Neuron (in vitro differentiated cells): ENCODE data around the gene SLC38A9.

Source experiments
- H2AFZ ChIP-seq: one replicate; pipeline ENCODE4 v1.6.1; 2013; ENCODE audit warnings: low read depth, mild to moderate bottlenecking, inconsistent platforms, low read length, moderate library complexity
- H3K27me3 ChIP-seq: one replicate; pipeline ENCODE4 v1.6.1; 2013; ENCODE audit warnings: low read length; ENCODE audit not compliant: insufficient read depth
- H3K36me3 ChIP-seq: one replicate; pipeline ENCODE4 v1.6.1; 2013; ENCODE audit warnings: low read length; ENCODE audit not compliant: insufficient read depth
- H3K4me1 ChIP-seq: one replicate; pipeline ENCODE4 v1.6.1; 2013; ENCODE audit warnings: low read length; ENCODE audit not compliant: insufficient read depth
- H3K4me3 ChIP-seq: 2 replicates; pipeline ENCODE4 v1.5.1; 2013; ENCODE audit warnings: mild to moderate bottlenecking, low read length, moderate library complexity
- H3K9me3 ChIP-seq: one replicate; pipeline ENCODE4 v1.6.1; 2013; ENCODE audit warnings: low read length

The SLC38A9 gene

GRCh38 chr5:55594671-55595070, 117.5 kb downstream of the SLC38A9 start:
- Histone ChIP-seq H3K36me3 (no peaks in the 10 kb centered on the region), H2AFZ (no peak overlapping the region), H3K9me3 (no peaks in the 10 kb centered on the region), H3K4me1 (no peaks in the 10 kb centered on the region), H3K27me3 (no peaks in the 10 kb centered on the region), H3K4me3 (no peak overlapping the region)

- Histone ChIP-seq H2AFZ (no peak overlapping the region), H3K36me3 (no peaks in the 10 kb centered on the region), H3K27me3 (no peaks in the 10 kb centered on the region), H3K4me3 (no peak overlapping the region), H3K4me1 (no peaks in the 10 kb centered on the region), H3K9me3 (no peaks in the 10 kb centered on the region)
Measured at GRCh38 chr5:55593115-55593472, 119.0 kb downstream of the SLC38A9 start.

- Histone ChIP-seq H3K27me3 (no peaks in the 10 kb centered on the region), H3K4me3 (no peak overlapping the region), H3K36me3 (no peaks in the 10 kb centered on the region), H3K4me1 (no peaks in the 10 kb centered on the region), H2AFZ (no peak overlapping the region), H3K9me3 (no peaks in the 10 kb centered on the region)
Measured at GRCh38 chr5:55592388-55593114, 119.6 kb downstream of the SLC38A9 start.

- no peaks in the 10 kb centered on the region for H3K4me1 ChIP-seq
- H2AFZ ChIP-seq, result no peak overlapping the region
- H3K4me3 ChIP-seq, result no peak overlapping the region
- H3K9me3 ChIP-seq, result no peaks in the 10 kb centered on the region
- H3K27me3 ChIP-seq, result no peaks in the 10 kb centered on the region
- H3K36me3 ChIP-seq, result no peaks in the 10 kb centered on the region
Measured at GRCh38 chr5:55591686-55592085, 120.4 kb downstream of the SLC38A9 start.

DNA sequence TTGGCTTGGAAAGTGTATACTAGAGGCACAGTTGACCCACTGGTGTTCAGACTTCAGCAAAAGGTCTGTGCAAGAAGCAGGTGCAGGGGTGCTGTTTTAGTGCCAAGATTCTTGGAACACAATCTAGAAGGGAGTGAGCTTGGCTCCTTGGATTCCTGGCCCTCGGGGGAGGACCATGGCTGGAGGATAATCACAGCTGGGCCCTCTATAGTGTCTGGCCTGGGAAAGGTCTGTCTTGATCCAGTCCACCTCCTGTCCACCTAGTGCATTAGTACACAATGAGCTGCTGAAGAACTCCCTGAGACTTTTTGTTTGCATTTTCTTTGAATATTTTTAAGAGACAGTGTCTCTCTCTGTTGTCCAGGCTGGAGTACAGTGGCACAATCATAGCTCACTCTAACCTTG, 126.9 kb downstream of the SLC38A9 start:
- no peaks in the 10 kb centered on the region for H3K4me1 ChIP-seq
- H3K36me3 ChIP-seq, result no peaks in the 10 kb centered on the region
- no peak overlapping the region for H2AFZ ChIP-seq
- H3K4me3 ChIP-seq, result no peak overlapping the region
- H3K9me3 ChIP-seq, result no peaks in the 10 kb centered on the region
- H3K27me3 ChIP-seq, result no peaks in the 10 kb centered on the region

- Histone ChIP-seq H3K36me3 (no peaks in the 10 kb centered on the region), H2AFZ (no peak overlapping the region), H3K4me3 (no peak overlapping the region), H3K27me3 (no peaks in the 10 kb centered on the region), H3K4me1 (no peaks in the 10 kb centered on the region), H3K9me3 (no peaks in the 10 kb centered on the region)
Measured at GRCh38 chr5:55584398-55585205, 127.5 kb downstream of the SLC38A9 start.

- Histone ChIP-seq H3K9me3 (no peaks in the 10 kb centered on the region), H2AFZ (no peak overlapping the region), H3K4me1 (no peaks in the 10 kb centered on the region), H3K4me3 (no peak overlapping the region), H3K27me3 (no peaks in the 10 kb centered on the region), H3K36me3 (no peaks in the 10 kb centered on the region)
Measured at GRCh38 chr5:55583578-55583977, 128.5 kb downstream of the SLC38A9 start.

DNA sequence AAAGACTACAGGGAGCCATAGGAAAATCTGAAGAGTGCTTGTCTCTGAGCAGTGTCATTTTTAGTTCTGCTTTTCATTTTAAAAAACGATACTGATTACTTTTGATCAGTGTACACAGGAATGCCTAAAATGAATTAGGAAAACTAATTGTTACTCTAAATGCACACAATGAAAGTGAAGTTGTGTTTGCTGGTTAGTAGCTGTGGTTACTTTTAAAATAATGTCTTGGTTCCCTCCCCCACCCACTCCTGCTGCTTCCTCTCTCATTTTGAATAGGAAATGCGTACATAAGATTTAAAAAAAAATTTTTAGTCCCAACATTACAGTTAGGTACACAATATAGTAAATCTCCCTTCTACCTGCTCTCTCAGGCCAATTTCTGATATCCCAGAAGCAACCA, 129.9 kb downstream of the SLC38A9 start:
- Histone ChIP-seq H3K36me3 (no peaks in the 10 kb centered on the region), H2AFZ (no peak overlapping the region), H3K27me3 (no peaks in the 10 kb centered on the region), H3K4me3 (no peak overlapping the region), H3K9me3 (no peaks in the 10 kb centered on the region), H3K4me1 (peaks cover 3% of the 10 kb centered on the region)

DNA sequence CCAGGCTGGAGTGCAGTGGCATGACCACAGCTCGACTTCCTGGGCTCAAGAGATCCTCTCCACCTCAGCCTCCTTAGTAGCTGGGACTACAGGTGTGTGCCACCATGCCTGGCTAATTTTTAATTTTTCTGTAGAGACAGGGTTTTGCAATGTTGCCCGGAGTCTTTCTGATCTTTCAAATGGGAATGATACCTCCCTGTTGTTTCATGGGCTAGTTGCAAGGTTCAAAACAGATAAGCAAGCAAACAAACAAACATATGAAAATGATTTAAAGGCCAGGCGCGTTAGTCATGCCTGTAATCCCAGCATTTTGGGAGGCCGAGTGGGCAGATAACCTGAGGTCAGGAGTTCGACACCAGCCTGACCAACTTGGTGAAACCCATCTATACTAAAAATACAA, 132.1 kb downstream of the SLC38A9 start:
- H3K27me3 ChIP-seq, result no peaks in the 10 kb centered on the region
- H3K9me3 ChIP-seq, result no peaks in the 10 kb centered on the region
- H3K36me3 ChIP-seq, result no peaks in the 10 kb centered on the region
- H3K4me3 ChIP-seq, result no peak overlapping the region
- H3K4me1 ChIP-seq, result peaks cover 4% of the 10 kb centered on the region
- H2AFZ ChIP-seq, result no peak overlapping the region

DNA sequence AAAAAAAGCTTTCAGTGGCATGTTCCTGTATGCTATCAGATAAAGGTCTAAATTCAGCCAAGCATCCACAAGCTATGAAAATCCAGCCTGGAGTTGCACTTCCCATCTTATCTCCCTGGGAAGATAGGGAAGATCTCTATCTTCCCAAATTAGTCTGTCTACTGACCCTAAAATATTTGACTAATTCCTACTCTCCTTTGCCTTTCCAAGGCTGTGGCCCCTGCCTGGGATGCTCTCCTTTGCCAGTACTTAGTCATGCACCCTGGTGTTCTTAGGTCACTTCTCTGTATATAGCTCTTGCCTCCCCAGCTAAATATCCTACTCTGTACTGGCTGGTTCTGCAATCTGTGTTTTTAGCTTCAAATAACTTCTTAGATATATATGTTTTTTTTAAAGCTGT, 133.4 kb downstream of the SLC38A9 start:
- no peak overlapping the region for H2AFZ ChIP-seq
- peaks cover 4% of the 10 kb centered on the region for H3K4me1 ChIP-seq
- no peaks in the 10 kb centered on the region for H3K36me3 ChIP-seq
- H3K9me3 ChIP-seq, result no peaks in the 10 kb centered on the region
- no peaks in the 10 kb centered on the region for H3K27me3 ChIP-seq
- no peak overlapping the region for H3K4me3 ChIP-seq

DNA sequence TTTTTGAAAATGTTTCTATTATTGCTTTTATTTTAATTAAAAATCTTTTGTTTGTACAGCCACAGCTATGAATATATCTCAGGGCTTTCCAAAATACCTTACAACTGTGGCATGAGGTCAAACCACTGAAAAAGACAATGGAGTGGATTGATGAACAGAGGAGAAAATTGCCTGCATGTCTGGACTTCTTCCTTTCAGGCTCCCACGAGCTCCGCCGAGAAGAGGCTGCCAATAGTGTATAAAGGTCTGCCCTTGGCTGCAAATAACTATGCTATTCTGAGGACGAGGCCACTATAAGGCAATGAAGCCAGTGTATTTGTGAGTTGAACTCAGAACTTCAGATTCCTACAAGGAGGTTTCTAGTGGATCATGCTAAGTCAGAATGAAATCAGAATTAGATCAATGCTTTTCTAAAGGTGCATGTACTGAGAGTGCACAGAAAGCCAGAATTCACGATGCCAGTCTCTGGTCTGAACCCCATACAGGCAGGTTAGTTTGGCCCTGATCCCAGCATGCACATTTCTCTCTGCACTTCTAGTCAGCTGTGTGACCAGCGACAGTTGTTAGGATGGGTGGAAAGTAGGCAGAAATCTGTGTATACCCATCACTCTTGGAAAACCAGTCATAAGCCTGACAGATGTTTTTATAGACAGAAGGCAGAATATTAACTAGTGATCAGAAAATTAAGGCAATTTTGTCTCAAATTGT, 134.6 kb downstream of the SLC38A9 start:
- Histone ChIP-seq H3K36me3 (no peaks in the 10 kb centered on the region), H3K9me3 (no peaks in the 10 kb centered on the region), H3K27me3 (no peaks in the 10 kb centered on the region), H2AFZ (no peak overlapping the region), H3K4me3 (no peak overlapping the region), H3K4me1 (peaks cover 4% of the 10 kb centered on the region)

GRCh38 chr5:55576661-55577060, 135.5 kb downstream of the SLC38A9 start:
- no peak overlapping the region for H3K4me3 ChIP-seq
- peaks cover 4% of the 10 kb centered on the region for H3K4me1 ChIP-seq
- H3K36me3 ChIP-seq, result no peaks in the 10 kb centered on the region

More at GRCh38 chr5:55576661-55577060, 135.5 kb downstream of the SLC38A9 start:
- Histone ChIP-seq H2AFZ (no peak overlapping the region), H3K9me3 (no peaks in the 10 kb centered on the region), H3K27me3 (no peaks in the 10 kb centered on the region)
